Epithelial cell of umbilical artery (primary cell): Measurements from ENCODE around the gene ZNF154. TPM values are rescaled to one million over a fixed set of nuclear protein-coding genes. Genes with fewer than 3 reads are reported as not detected.

Experiments used
- total RNA-seq: library from RNA; depleted of rRNA; stranded (reverse); fragments of >200 nt; gene quantifications from 2 replicates; pipeline ENCODE4 v1.2.3, GENCODE V29; 2014

The ZNF154 gene
- 0.32 and 1.5 TPM in 2 replicates for total RNA-seq

DNA sequence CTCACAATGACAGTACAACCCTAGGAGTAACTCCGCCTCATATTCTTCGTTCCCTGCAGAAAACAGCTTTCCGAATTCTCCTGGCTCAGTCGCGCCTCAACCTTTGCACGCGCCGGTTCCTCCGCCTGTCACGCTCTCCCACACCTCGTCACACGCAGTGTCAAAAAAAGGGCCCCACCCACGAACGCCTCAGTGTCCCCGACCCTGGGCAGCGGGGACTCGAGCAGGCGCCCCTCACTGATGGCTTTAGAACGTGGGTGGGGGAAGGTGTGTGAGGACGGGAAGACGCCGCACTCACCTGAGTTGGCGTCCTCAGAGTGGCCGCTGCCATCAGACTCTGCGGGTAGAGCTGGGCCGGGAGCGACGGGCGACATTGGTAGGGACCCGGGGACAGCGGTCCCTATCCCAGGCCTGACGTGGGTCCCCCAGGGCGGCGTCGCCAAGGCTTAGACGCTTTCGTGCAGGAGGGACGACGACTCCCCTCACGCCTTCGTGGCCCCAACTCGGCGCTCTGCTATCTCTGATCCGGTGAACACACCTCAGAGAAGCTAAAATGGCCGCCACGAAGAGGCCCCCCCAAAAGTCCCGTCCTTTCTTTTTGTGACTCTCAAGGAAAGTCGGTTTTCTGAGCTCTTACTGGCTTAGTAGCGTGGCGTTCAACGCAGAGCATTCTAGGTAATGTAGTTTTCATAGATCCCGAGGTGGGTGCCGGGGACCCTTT lies at the start of gene ZNF154:
Gene ZNF154, minus strand, starts transcription at position 564 of the 721 bp plus-strand sequence. Its CDS starts 233 bp downstream, at position 331.

GRCh38 chr19:57746580-57747471 lies 37.8 kb upstream of the ZNF154 start, which contains the start of gene ZNF776:
Gene ZNF776 (plus strand): TSS chr19:57746815. CDS start chr19:57747059, 244 bp downstream.

GRCh38 chr19:57668635-57669034 lies 40.4 kb downstream of the ZNF154 start, which contains the start of gene ZSCAN4:
Gene ZSCAN4 (plus strand): TSS chr19:57668935. CDS start chr19:57676146, 7,211 bp downstream.

Other genes starting within 250 kb of the ZNF154 start
- 8.8 and 13.1 TPM in 2 replicates for gene ZNF772, start 231.6 kb downstream of the ZNF154 start, total RNA-seq
- 7.3 and 8.8 TPM in 2 replicates for gene ZNF419, start 221.5 kb downstream of the ZNF154 start, total RNA-seq
- 7.5 and 8.1 TPM in 2 replicates for gene ZNF773, start 209.3 kb downstream of the ZNF154 start, total RNA-seq
- gene ZNF549, start 181.8 kb downstream of the ZNF154 start, total RNA-seq, result 3.5 and 5.2 TPM in 2 replicates
- gene ZNF550, start 149.3 kb downstream of the ZNF154 start, total RNA-seq, result 2.9 and 5.8 TPM in 2 replicates
- 3.9 and 4.3 TPM in 2 replicates for gene ZNF416, start 130.3 kb downstream of the ZNF154 start, total RNA-seq
- 1.6 and 2.9 TPM in 2 replicates for gene ZIK1, start 125.1 kb downstream of the ZNF154 start, total RNA-seq
- 1.4 and 7.1 TPM in 2 replicates for gene ZNF530, start 109.3 kb downstream of the ZNF154 start, total RNA-seq
- gene ZNF134, start 95.0 kb downstream of the ZNF154 start, total RNA-seq, result 14.9 and 18.5 TPM in 2 replicates
- gene ZNF211, start 76.0 kb downstream of the ZNF154 start, total RNA-seq, result 5.8 and 9.3 TPM in 2 replicates
- not detected in 2 replicates for gene ZSCAN4, start 40.3 kb downstream of the ZNF154 start, total RNA-seq
- gene ZNF551, start 27.2 kb downstream of the ZNF154 start, total RNA-seq, result 7.4 and 9.4 TPM in 2 replicates
- gene ZNF671, start 18.4 kb upstream of the ZNF154 start, total RNA-seq, result 4.2 and 7.0 TPM in 2 replicates
- 9.9 and 12.0 TPM in 2 replicates for gene ZNF776, start 37.6 kb upstream of the ZNF154 start, total RNA-seq
- gene ZNF586, start 60.5 kb upstream of the ZNF154 start, total RNA-seq, result 11.4 and 22.9 TPM in 2 replicates
- gene ZNF552, start 105.7 kb upstream of the ZNF154 start, total RNA-seq, result 6.5 and 10.5 TPM in 2 replicates
- 20.8 and 22.5 TPM in 2 replicates for gene ZNF587B, start 121.1 kb upstream of the ZNF154 start, total RNA-seq
- 29.6 and 31.8 TPM in 2 replicates for gene ZNF587, start 140.7 kb upstream of the ZNF154 start, total RNA-seq
- gene ZNF814, start 179.8 kb upstream of the ZNF154 start, total RNA-seq, result 2.9 and 4.6 TPM in 2 replicates
- gene ZNF417, start 207.4 kb upstream of the ZNF154 start, total RNA-seq, result 10.7 and 17.8 TPM in 2 replicates
- gene ZNF418, start 226.2 kb upstream of the ZNF154 start, total RNA-seq, result 1.6 and 2.1 TPM in 2 replicates
- 3.5 and 4.2 TPM in 2 replicates for gene ZNF256, start 238.5 kb upstream of the ZNF154 start, total RNA-seq